MM.1S (cell line): ENCODE results near the gene CBFA2T2.

Experiments used
- EZH2phosphoT487 ChIP-seq: fragments of 300-600 bp; sonication (generic); IDR thresholded peaks from 2 replicates; pipeline ENCODE4 v1.6.1; 2018; ENCODE audit warnings: antibody characterized with exemption, low read length
- TF ChIP-seq, protein P1 (sequence below): fragments of 300-600 bp; sonication (generic); IDR thresholded peaks from 2 replicates; pipeline ENCODE4 v1.5.1; 2016; ENCODE audit warnings: antibody characterized with exemption, low read length, mixed read lengths

DNA sequence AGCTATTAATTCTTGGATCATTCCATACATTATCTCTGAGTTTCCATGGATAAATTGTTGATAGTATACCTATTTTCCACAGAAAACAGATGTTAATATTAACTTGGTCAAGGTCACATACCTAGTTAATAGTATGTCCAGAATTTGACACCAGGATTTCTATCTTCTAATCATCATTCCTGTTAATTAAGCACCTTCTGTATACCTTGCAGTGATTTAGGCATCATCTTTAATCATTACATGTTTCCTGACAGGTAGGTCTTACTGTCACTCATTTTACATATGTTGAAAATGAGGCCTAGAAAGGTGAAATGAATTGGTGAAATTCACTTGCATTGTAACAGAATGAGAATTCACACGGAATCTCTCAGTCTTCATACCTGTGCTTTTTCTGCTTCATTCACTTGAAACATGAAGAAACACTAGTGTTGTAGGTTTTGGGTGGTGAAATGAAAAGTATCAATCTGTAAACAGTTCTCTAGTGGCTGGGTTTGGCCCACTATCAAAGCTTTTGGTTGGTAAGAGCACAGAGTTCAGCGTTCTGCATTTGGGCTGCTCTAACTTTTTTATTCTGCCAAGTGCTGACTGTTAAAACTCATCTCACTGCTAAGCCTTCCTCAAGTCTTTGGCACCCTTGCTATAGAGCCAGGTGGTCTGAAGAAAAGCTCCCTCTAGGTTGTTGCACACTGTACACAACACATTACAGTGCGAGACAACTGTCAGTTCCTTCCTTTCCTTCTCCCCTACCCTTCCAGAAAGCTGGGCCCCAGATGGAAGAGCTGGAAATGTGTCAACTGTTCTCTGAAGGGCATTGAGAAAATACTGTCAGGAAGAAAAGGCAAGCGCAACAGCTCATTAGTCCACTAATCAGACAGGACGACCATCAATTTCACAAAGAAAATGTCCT lies 114.4 kb downstream of the CBFA2T2 start:
- TF ChIP-seq, protein P1, sequence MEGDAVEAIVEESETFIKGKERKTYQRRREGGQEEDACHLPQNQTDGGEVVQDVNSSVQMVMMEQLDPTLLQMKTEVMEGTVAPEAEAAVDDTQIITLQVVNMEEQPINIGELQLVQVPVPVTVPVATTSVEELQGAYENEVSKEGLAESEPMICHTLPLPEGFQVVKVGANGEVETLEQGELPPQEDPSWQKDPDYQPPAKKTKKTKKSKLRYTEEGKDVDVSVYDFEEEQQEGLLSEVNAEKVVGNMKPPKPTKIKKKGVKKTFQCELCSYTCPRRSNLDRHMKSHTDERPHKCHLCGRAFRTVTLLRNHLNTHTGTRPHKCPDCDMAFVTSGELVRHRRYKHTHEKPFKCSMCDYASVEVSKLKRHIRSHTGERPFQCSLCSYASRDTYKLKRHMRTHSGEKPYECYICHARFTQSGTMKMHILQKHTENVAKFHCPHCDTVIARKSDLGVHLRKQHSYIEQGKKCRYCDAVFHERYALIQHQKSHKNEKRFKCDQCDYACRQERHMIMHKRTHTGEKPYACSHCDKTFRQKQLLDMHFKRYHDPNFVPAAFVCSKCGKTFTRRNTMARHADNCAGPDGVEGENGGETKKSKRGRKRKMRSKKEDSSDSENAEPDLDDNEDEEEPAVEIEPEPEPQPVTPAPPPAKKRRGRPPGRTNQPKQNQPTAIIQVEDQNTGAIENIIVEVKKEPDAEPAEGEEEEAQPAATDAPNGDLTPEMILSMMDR: no peak
- TF ChIP-seq EZH2phosphoT487: no peak
